DMS53 (cell line): ENCODE measurements around the gene KPNA6.

ENCODE experiments used
- DNase-seq: peaks from one replicate; lab custom pipeline; 2025; lab: John Stamatoyannopoulos, UW

KPNA6 gene

DNA sequence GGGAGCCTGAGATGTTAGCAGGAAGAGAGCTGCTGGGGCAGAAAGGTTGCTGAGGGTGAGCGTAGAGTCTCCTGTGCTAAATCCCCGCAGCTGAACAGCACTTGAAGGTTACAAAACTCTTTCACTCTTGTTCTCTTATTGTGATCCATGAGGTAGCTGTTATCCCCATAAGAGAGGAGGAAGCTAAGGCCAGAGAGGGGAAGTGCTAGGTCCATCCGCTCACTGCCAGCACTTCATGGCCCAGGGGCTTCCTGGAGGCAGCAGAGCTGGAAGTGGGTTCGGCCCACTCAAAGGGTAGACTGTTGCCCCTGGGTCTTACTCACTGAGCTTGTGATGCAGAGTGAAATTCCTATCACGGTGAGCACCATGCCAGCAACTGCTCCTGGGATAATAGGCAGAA lies 108.7 kb downstream of the KPNA6 start:
- DNase-seq = no peak

DNA sequence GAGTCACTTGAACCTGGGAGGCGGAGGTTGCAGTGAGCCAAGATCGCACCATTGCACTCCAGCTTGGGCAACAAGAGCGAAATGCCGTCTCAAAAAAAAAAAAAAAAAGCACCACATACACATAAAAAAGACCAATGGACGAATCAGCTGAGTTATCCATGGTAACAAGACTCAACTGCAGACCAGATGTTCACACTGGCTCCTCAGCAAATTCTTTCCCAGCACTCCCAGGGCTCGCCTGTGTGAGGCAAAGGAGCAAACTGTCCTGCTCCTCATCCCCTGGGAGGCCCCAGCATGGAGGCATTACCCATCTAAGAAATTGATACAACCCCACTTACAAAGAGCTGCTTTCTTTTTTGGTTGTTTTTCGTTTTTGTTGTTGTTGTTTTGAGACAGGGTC lies 111.2 kb downstream of the KPNA6 start:
- no peak for DNase-seq

DNA sequence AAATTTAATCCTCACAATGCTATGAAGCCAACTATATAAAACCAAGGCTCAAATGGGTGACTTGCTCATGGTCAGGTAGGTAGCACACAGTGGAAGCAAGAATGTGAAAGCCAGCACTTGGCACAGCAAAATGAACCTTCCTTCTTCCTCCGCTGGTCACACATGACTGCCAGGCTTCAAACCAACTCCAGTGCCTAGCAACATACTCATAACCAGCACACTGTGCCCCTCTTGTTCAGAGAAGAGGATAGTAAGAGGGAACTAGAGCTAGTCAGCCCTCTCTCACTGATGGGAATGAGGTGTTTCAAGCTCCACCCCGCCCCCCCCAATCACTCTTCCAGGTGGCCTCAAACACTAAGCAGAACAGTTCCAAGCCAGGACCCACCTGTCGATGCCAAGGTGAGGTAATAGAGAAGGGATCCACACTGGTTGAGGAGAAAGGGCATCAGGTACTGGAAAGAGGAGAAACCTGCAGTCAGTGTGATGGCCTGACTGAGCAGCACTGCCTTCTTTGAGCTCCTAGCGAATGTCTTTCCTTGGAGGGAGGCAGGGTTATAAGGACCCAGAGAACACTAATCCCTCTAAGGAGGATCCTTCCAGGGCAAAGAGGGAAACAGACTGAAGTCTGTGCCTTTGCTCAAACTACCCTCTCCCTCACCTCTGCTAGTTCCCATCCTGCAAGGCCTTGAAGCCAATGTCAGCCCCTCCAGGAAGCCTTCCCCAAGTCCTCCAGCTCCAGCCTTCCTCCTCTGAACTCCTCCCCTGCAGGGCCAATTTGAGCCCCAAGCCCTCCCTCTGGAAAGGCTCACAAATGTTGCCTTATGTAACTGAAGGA lies 113.1 kb downstream of the KPNA6 start:
- peak; percentile 56 for DNase-seq

DNA sequence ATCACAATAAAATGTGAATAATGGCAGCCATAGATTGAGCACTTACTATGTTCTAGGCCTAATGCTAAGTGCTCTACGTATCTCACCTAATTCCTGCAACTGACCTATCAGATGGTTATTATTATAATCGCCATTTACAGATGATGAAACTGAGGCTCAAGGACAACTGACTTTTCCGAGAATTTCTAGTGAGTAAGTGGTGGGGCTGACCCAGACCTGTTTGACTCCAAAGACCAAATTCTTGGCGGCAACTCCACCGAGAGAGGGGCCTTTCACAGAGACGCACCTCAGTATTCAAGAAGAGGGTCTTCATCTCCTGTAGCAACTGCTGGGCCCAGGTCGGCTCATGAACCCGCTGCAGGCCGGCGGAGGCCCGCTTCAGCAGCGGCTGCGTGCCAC lies 113.7 kb downstream of the KPNA6 start:
- DNase-seq = no peak

DNA sequence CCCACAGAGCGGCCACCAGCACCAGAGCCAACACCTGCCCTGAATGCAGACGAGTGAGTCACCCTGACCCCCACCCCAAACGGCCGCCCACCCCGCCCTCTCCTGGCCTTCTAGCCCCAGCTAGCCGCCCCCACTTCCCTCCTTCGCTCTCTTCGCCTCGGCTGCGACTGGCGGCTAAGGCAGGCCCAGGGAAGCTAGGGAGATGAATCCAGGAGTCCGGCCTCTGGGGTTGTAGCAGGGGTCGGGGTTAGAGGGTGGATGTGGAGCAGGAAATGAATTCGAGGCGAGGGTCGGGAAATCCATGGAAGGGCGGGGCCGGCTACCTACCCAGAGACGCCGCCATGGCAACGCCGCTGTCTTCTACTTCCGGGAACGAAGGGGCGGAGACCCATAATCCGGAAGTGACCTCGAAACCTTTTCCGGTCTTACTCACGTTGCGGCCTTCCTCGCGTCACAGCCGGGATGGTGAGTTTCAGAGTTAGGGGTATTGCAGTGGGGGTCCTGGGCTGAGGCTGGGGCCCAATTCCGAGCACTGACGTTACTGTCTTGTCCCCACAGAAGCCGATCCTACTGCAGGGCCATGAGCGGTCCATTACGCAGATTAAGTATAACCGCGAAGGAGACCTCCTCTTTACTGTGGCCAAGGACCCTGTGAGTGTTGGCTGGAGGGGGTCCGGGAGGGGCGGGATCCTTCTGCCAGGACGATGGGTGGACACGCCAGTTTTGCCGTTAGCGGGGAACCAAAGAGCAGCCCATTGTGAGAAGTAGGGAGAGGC lies 114.3 kb downstream of the KPNA6 start, which contains the start of the genes EIF3I and TMEM234:
Gene EIF3I (plus strand): TSS at position 428 of the 776 bp plus-strand sequence. CDS start 35 bp downstream, at position 463.
Gene TMEM234 (minus strand): TSS at position 374 of the 776 bp plus-strand sequence. CDS start 31 bp downstream, at position 343.
- DNase-seq = peak; percentile 97

DNA sequence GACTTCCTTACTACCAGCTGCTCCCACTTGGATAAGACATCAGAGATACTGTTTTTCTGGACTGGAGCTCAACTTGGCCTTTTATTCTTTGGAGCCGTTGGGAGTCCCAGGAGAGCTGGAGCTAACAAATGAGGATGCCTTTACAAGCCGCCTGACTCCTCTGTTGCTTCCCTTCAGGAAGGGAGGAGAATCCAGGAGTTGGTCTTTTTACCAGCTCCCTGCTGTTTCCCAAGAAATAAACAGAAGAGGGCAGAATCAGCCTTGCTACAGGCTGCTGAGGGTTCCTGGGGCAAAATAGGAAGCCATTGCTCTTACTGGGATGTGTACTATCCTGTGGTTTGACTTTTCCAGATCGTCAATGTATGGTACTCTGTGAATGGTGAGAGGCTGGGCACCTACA lies 115.8 kb downstream of the KPNA6 start:
- DNase-seq = no peak

DNA sequence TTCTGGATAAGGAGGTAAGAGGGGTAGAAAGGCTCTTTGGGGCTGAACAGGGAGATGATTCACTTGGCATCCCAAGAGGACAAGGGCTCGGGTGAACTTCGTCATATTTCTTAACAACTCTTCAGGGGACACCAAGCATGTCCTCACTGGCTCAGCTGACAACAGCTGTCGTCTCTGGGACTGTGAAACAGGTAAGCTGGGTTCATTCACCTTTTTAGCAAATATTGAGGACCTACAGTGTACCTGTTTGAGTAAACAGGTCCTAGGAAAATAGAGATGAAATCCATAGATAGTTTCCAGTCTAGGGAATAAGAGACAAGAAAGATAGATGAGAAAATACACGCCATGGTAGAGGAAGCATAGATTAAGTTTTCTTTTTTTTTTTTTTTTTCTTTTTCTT lies 116.4 kb downstream of the KPNA6 start:
- DNase-seq = no peak
